HepG2 (cell line): Measurements from ENCODE around the gene TGM2. TPM values are rescaled to one million over a fixed set of nuclear protein-coding genes. Genes with fewer than 3 reads are reported as not detected.
A peak's percentile ranks its signal among the peaks of the same experiment; 100 is the strongest.

Experiments used
- ATAD3A ChIP-seq: sonication (generic); formaldehyde crosslinking; IDR thresholded peaks from 2 replicates; pipeline ENCODE4 v1.4.0; 2020; ENCODE audit warnings: missing genetic modification reagents
- ATF7 ChIP-seq, 2 experiments: fragments of 450-650 bp in 1 of 2; sonication (generic) in 1 of 2; formaldehyde crosslinking in 1 of 2; IDR thresholded peaks; 2 replicates each; pipeline versions ENCODE4 v1.4.0 to v1.6.1; 2016 to 2020; ENCODE audit warnings: antibody characterized with exemption in 1 of 2, mild to moderate bottlenecking in 1 of 2, missing genetic modification reagents in 1 of 2
- ATF7-NPFF ChIP-seq: sonication (generic); formaldehyde crosslinking; IDR thresholded peaks from 2 replicates; pipeline ENCODE4 v1.8.1; 2023; ENCODE audit warnings: mild to moderate bottlenecking, low read depth, missing genetic modification reagents, moderate library complexity
- CAMTA2 ChIP-seq: sonication (generic); formaldehyde crosslinking; IDR thresholded peaks from 2 replicates; pipeline ENCODE4 v1.4.0; 2020; ENCODE audit warnings: mild to moderate bottlenecking, missing genetic modification reagents, borderline replicate concordance
- CREB1 ChIP-seq, 2 experiments: fragments of 450-650 bp in 1 of 2; IDR thresholded peaks; 2 replicates each; pipeline ENCODE4 v1.6.1; 2016 to 2017; ENCODE audit warnings: control low read depth in 1 of 2, mild to moderate bottlenecking in 1 of 2, missing compliant biosample characterization in 1 of 2, missing genetic modification characterization in 1 of 2
- HNRNPK ChIP-seq: fragments of 200-400 bp; formaldehyde crosslinking; IDR thresholded peaks from 2 replicates; pipeline ENCODE4 v1.6.1; 2018; ENCODE audit warnings: low read length, low read depth, moderate library complexity, mild to moderate bottlenecking; ENCODE audit not compliant: poor library complexity, severe bottlenecking
- HNRNPLL ChIP-seq: fragments of 200-400 bp; formaldehyde crosslinking; IDR thresholded peaks from 2 replicates; pipeline ENCODE4 v1.6.1; 2017; ENCODE audit warnings: mild to moderate bottlenecking, low read depth, low read length; ENCODE audit not compliant: poor library complexity, severe bottlenecking
- IKZF4 ChIP-seq: sonication (generic); formaldehyde crosslinking; IDR thresholded peaks from 2 replicates; pipeline ENCODE4 v1.5.1; 2020; ENCODE audit warnings: borderline replicate concordance, mild to moderate bottlenecking, low read depth, missing genetic modification reagents; ENCODE audit errors: not compliant biosample characterization
- LCORL ChIP-seq, 2 experiments: fragments of 450-650 bp in 1 of 2; sonication (generic) in 1 of 2; formaldehyde crosslinking in 1 of 2; IDR thresholded peaks; 2 replicates each; pipeline versions ENCODE4 v1.5.0 to v1.6.1; 2017 to 2020; ENCODE audit warnings: antibody characterized with exemption in 1 of 2, missing genetic modification reagents in 1 of 2
- NCOA5 ChIP-seq: sonication (generic); formaldehyde crosslinking; IDR thresholded peaks from 2 replicates; pipeline ENCODE4 v1.4.0; 2020; ENCODE audit warnings: missing genetic modification reagents
- NFIB ChIP-seq: sonication (generic); formaldehyde crosslinking; IDR thresholded peaks from 2 replicates; pipeline ENCODE4 v1.9.0; 2021; ENCODE audit warnings: missing genetic modification reagents, mild to moderate bottlenecking, borderline replicate concordance
- NR1H2 ChIP-seq: sonication (generic); formaldehyde crosslinking; IDR thresholded peaks from 2 replicates; pipeline ENCODE4 v1.8.1; 2022; ENCODE audit warnings: low read depth, missing genetic modification reagents, borderline replicate concordance
- PHF20 ChIP-seq: sonication (generic); formaldehyde crosslinking; IDR thresholded peaks from 2 replicates; pipeline ENCODE4 v1.5.0; 2020; ENCODE audit warnings: mild to moderate bottlenecking, missing genetic modification reagents
- RBM39 ChIP-seq: fragments of 200-400 bp; formaldehyde crosslinking; IDR thresholded peaks from one replicate; pipeline ENCODE4 v1.6.1; 2018; ENCODE audit warnings: antibody characterized with exemption, mild to moderate bottlenecking, low read depth, low read length; ENCODE audit not compliant: poor library complexity, severe bottlenecking
- RFXANK ChIP-seq: IDR thresholded peaks from 2 replicates; pipeline ENCODE4 v1.6.1; 2016
- SP140L ChIP-seq: sonication (generic); formaldehyde crosslinking; IDR thresholded peaks from 2 replicates; pipeline ENCODE4 v1.4.0; 2020; ENCODE audit warnings: missing genetic modification reagents, borderline replicate concordance
- SRY ChIP-seq: sonication (generic); formaldehyde crosslinking; IDR thresholded peaks from 2 replicates; pipeline ENCODE4 v1.8.0; 2022; ENCODE audit warnings: mild to moderate bottlenecking, missing genetic modification reagents
- WIZ ChIP-seq: sonication (generic); formaldehyde crosslinking; IDR thresholded peaks from 2 replicates; pipeline ENCODE4 v1.5.1; 2020; ENCODE audit warnings: mild to moderate bottlenecking, missing genetic modification reagents
- ZNF335 ChIP-seq: sonication (generic); formaldehyde crosslinking; IDR thresholded peaks from 2 replicates; pipeline ENCODE4 v1.4.0; 2020; ENCODE audit warnings: missing genetic modification reagents
- ZNF501 ChIP-seq: sonication (generic); formaldehyde crosslinking; IDR thresholded peaks from 2 replicates; pipeline ENCODE4 v1.5.1; 2020; ENCODE audit warnings: mild to moderate bottlenecking, moderate library complexity, missing genetic modification reagents
- ZNF589 ChIP-seq: sonication (generic); formaldehyde crosslinking; conservative IDR thresholded peaks from 2 replicates; pipeline ENCODE4 v1.8.0; 2022; ENCODE audit warnings: mild to moderate bottlenecking, moderate library complexity, missing genetic modification reagents
- ZNF749 ChIP-seq: sonication (generic); formaldehyde crosslinking; IDR thresholded peaks from 2 replicates; pipeline ENCODE4 v1.8.0; 2022; ENCODE audit warnings: mild to moderate bottlenecking, missing genetic modification reagents, moderate library complexity, borderline replicate concordance
- polyA plus RNA-seq, 8 experiments: library from polyadenylated mRNA; depleted of rRNA in 3 of 8; stranded (reverse) in 7 of 8; unstranded in 1 of 8; fragments of >200 nt; fragmentation: Illumina TruSeq in 4 of 8; extraction: Trizol in 4 of 8; gene quantifications; 2 replicates each; pipeline versions ENCODE4 v1.2.1 to v1.2.3, GENCODE V29; 2011 to 2016; ENCODE audit warnings: low read depth in 4 of 8, missing spikeins in 1 of 8, mixed read lengths in 1 of 8; ENCODE audit not compliant: insufficient read depth in 1 of 8
- total RNA-seq, 5 experiments: library from RNA; depleted of rRNA; stranded (reverse); fragments of >200 nt; fragmentation: Illumina TruSeq; extraction: Trizol; gene quantifications; 2 replicates each; pipeline ENCODE4 v1.2.3, GENCODE V29; 2016; ENCODE audit warnings: low read depth in 1 of 5
- TF ChIP-seq, protein P1 (sequence below): sonication (generic); formaldehyde crosslinking; IDR thresholded peaks from 2 replicates; pipeline ENCODE4 v1.5.1; 2020; ENCODE audit warnings: missing genetic modification reagents, mild to moderate bottlenecking, borderline replicate concordance
- TF ChIP-seq, protein P2 (sequence below): sonication (generic); formaldehyde crosslinking; IDR thresholded peaks from 2 replicates; pipeline ENCODE4 v1.5.1; 2020; ENCODE audit warnings: missing genetic modification reagents, mild to moderate bottlenecking, borderline replicate concordance

Gene TGM2
- total and polyA plus RNA-seq, 2 of the 13 experiments (the other 11 are each of a cell fraction or from before 2014, with no cell fraction given), result 4.2 to 46.4 TPM

DNA sequence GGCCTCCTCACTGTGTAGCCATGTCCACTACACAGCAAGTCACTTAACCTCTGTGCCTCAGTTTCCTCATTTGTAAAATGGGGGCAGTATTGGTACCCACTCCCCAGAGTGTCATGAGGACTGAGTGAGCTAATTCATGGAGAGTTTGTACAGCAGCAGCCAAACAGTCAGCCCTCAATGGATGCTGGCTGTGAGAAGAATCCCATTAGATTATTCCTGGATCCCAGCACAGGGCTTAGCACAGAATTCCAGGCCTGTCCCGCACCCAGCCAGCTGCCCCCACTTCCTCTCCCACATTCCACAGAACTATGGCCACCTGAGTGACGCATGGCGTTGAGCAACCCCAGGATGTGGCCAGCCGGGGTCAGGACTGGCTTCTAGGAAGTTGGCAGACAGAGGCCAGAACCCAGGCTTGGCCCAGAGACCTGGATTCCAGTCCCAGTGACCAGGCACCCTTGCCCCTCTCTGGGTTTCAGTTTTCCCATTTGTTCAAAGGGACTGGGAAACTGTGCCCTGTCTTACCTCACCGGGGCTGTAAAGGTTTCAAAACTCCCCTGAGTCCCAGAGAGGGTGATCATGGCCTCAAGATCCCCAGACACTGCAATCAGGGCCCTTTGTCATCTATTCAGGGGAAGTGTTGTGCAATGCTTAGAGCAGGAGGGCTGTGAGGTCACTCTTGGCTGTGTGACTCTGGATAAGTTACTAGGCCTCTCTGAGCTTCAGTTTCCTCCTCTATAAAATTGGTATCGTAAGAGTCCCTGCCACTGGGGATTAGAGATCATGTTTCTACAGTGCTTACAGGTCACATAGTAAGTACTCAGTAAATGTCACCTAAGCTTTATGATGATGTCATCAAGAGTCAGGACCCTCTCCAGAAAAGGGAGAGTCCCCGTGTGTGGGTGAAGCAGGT, 3.0 kb upstream of the TGM2 start (continued):
- TF ChIP-seq CREB1 (IDR thresholded peaks at IDR 0.05) (peak; percentile 86), CREB1 (CRISPR knock-in tag; IDR thresholded peaks at IDR 0.05) (no peak), LCORL (IDR thresholded peaks at IDR 0.05) (no peak), LCORL (CRISPR knock-in tag; IDR thresholded peaks at IDR 0.05) (peak; percentile 96), NFIB (no peak), NR1H2 (CRISPR knock-in tag) (no peak), ZNF501 (CRISPR knock-in tag) (peak; percentile 61), SRY (CRISPR knock-in tag) (peak; percentile 46; the same call in 1 of the 2 replicates), HNRNPK (no peak), RBM39 (no peak), NCOA5 (CRISPR knock-in tag) (no peak), ATF7 (IDR thresholded peaks at IDR 0.05) (peak; percentile 98), ATF7 (CRISPR knock-in tag; IDR thresholded peaks at IDR 0.05) (peak; percentile 48), WIZ (CRISPR knock-in tag) (no peak), CAMTA2 (0 out of 2 replicates have a peak, but pooled peaks have one; percentile 42), HNRNPLL (no peak), ATAD3A (CRISPR knock-in tag) (no peak), IKZF4 (CRISPR knock-in tag) (no peak), ATF7-NPFF (CRISPR knock-in tag) (no peak), RFXANK (CRISPR knock-in tag) (0 out of 2 replicates have a peak, but pooled peaks have one; percentile 78), ZNF589 (CRISPR knock-in tag) (no peak), ZNF335 (CRISPR knock-in tag) (no peak; the same call in 1 of the 2 replicates), PHF20 (CRISPR knock-in tag) (no peak), SP140L (CRISPR knock-in tag) (no peak), ZNF749 (CRISPR knock-in tag) (no peak)
- TF ChIP-seq, protein P1, sequence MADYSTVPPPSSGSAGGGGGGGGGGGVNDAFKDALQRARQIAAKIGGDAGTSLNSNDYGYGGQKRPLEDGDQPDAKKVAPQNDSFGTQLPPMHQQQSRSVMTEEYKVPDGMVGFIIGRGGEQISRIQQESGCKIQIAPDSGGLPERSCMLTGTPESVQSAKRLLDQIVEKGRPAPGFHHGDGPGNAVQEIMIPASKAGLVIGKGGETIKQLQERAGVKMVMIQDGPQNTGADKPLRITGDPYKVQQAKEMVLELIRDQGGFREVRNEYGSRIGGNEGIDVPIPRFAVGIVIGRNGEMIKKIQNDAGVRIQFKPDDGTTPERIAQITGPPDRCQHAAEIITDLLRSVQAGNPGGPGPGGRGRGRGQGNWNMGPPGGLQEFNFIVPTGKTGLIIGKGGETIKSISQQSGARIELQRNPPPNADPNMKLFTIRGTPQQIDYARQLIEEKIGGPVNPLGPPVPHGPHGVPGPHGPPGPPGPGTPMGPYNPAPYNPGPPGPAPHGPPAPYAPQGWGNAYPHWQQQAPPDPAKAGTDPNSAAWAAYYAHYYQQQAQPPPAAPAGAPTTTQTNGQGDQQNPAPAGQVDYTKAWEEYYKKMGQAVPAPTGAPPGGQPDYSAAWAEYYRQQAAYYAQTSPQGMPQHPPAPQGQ (CRISPR knock-in tag), result no peak
- TF ChIP-seq, protein P2, sequence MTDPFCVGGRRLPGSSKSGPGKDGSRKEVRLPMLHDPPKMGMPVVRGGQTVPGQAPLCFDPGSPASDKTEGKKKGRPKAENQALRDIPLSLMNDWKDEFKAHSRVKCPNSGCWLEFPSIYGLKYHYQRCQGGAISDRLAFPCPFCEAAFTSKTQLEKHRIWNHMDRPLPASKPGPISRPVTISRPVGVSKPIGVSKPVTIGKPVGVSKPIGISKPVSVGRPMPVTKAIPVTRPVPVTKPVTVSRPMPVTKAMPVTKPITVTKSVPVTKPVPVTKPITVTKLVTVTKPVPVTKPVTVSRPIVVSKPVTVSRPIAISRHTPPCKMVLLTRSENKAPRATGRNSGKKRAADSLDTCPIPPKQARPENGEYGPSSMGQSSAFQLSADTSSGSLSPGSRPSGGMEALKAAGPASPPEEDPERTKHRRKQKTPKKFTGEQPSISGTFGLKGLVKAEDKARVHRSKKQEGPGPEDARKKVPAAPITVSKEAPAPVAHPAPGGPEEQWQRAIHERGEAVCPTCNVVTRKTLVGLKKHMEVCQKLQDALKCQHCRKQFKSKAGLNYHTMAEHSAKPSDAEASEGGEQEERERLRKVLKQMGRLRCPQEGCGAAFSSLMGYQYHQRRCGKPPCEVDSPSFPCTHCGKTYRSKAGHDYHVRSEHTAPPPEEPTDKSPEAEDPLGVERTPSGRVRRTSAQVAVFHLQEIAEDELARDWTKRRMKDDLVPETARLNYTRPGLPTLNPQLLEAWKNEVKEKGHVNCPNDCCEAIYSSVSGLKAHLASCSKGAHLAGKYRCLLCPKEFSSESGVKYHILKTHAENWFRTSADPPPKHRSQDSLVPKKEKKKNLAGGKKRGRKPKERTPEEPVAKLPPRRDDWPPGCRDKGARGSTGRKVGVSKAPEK (CRISPR knock-in tag), result no peak
